ENCODE measurements around the gene LECT2. TPM values are rescaled to one million over a fixed set of nuclear protein-coding genes. Genes with fewer than 3 reads are reported as not detected.

Gene LECT2
- total RNA-seq, 1 donor from 2014 or later = not detected

- Histone ChIP-seq H3K36me3 (ENCODE audit: control insufficient read depth, insufficient read depth, low read length) (no peaks in the 10 kb centered on the region), H3K4me3 (ENCODE audit: low read depth, low read length) (no peak overlapping the region), H3K27me3 (ENCODE audit: control insufficient read depth, insufficient read depth, low read length) (no peaks in the 10 kb centered on the region)
- DNase-seq (ENCODE audit: low read depth) (no peak), FAIRE-seq (no peak)
- TF ChIP-seq, protein P1, sequence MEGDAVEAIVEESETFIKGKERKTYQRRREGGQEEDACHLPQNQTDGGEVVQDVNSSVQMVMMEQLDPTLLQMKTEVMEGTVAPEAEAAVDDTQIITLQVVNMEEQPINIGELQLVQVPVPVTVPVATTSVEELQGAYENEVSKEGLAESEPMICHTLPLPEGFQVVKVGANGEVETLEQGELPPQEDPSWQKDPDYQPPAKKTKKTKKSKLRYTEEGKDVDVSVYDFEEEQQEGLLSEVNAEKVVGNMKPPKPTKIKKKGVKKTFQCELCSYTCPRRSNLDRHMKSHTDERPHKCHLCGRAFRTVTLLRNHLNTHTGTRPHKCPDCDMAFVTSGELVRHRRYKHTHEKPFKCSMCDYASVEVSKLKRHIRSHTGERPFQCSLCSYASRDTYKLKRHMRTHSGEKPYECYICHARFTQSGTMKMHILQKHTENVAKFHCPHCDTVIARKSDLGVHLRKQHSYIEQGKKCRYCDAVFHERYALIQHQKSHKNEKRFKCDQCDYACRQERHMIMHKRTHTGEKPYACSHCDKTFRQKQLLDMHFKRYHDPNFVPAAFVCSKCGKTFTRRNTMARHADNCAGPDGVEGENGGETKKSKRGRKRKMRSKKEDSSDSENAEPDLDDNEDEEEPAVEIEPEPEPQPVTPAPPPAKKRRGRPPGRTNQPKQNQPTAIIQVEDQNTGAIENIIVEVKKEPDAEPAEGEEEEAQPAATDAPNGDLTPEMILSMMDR (IDR thresholded peaks at IDR 0.05; ENCODE audit: insufficient read depth, low read length, severe bottlenecking) = no peak
Observed at GRCh38 chr5:135978993-135979392, 24.2 kb upstream of the LECT2 start.

DNA sequence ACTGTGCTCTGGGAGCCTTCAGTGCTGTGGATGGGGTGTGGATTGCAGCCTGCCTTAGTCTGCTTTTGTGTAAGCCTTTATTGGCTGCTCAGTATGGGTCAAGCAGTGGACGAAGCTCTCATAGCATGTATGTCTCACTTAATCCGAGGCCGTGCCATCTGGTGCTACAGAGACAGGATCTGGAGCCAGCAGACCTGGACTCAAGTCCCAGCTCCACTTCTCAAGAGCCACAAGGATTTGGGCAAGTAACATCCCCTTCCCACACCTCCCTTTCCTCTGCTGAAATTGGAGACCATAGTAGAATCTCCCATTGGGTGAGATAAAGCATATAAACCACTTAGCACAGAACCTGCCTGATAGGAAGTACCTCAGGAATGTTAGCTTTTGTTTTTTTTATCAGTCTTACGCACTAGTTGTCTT lies 23.4 kb upstream of the LECT2 start:
- H3K4me3 ChIP-seq (ENCODE audit: low read depth, low read length) = no peak overlapping the region
- no peak for FAIRE-seq
- H3K36me3 ChIP-seq (ENCODE audit: control insufficient read depth, insufficient read depth, low read length) = no peaks in the 10 kb centered on the region
- no peak for DNase-seq (ENCODE audit: low read depth)
- TF ChIP-seq, protein P1 (IDR thresholded peaks at IDR 0.05; ENCODE audit: insufficient read depth, low read length, severe bottlenecking) = no peak
- H3K27me3 ChIP-seq (ENCODE audit: control insufficient read depth, insufficient read depth, low read length) = no peaks in the 10 kb centered on the region

- H3K36me3 ChIP-seq (ENCODE audit: control insufficient read depth, insufficient read depth, low read length) = no peaks in the 10 kb centered on the region
- FAIRE-seq = no peak
- no peak overlapping the region for H3K4me3 ChIP-seq (ENCODE audit: low read depth, low read length)
- TF ChIP-seq, protein P1 (IDR thresholded peaks at IDR 0.05; ENCODE audit: insufficient read depth, low read length, severe bottlenecking) = peak; percentile 96
- H3K27me3 ChIP-seq (ENCODE audit: control insufficient read depth, insufficient read depth, low read length) = no peaks in the 10 kb centered on the region
- peak; percentile 71 for DNase-seq (ENCODE audit: low read depth)
Observed at GRCh38 chr5:135977375-135977928, 22.7 kb upstream of the LECT2 start.

- H3K27me3 ChIP-seq (ENCODE audit: control insufficient read depth, insufficient read depth, low read length) = no peaks in the 10 kb centered on the region
- TF ChIP-seq, protein P1 (IDR thresholded peaks at IDR 0.05; ENCODE audit: insufficient read depth, low read length, severe bottlenecking) = no peak
- no peak for FAIRE-seq
- DNase-seq (ENCODE audit: low read depth) = no peak
- no peaks in the 10 kb centered on the region for H3K36me3 ChIP-seq (ENCODE audit: control insufficient read depth, insufficient read depth, low read length)
- H3K4me3 ChIP-seq (ENCODE audit: low read depth, low read length) = no peak overlapping the region
Observed at GRCh38 chr5:135976216-135976615, 21.4 kb upstream of the LECT2 start.

DNA sequence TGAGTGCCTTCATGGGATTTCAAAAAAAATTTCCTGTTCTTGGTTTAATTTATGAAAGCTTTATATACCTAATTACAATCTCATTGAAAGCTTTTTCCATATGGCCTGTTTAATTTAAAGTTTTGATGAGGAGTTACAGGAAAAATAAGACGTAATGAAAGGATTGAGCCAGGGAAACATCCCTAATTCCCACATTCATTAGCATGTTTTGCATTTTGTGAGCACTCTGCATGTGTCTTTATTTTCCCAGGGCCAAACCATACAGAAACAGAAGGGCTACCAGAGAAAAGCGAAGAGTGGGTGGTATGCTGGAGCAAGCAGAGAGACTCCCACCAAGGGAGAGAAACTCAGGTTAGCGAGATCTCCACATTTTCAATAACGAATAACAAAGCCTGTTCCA lies 20.3 kb upstream of the LECT2 start:
- no peaks in the 10 kb centered on the region for H3K27me3 ChIP-seq (ENCODE audit: control insufficient read depth, insufficient read depth, low read length)
- FAIRE-seq (no peak), DNase-seq (ENCODE audit: low read depth) (no peak)
- TF ChIP-seq, protein P1 (IDR thresholded peaks at IDR 0.05; ENCODE audit: insufficient read depth, low read length, severe bottlenecking) = no peak
- H3K4me3 ChIP-seq (ENCODE audit: low read depth, low read length) = no peak overlapping the region
- no peaks in the 10 kb centered on the region for H3K36me3 ChIP-seq (ENCODE audit: control insufficient read depth, insufficient read depth, low read length)

DNA sequence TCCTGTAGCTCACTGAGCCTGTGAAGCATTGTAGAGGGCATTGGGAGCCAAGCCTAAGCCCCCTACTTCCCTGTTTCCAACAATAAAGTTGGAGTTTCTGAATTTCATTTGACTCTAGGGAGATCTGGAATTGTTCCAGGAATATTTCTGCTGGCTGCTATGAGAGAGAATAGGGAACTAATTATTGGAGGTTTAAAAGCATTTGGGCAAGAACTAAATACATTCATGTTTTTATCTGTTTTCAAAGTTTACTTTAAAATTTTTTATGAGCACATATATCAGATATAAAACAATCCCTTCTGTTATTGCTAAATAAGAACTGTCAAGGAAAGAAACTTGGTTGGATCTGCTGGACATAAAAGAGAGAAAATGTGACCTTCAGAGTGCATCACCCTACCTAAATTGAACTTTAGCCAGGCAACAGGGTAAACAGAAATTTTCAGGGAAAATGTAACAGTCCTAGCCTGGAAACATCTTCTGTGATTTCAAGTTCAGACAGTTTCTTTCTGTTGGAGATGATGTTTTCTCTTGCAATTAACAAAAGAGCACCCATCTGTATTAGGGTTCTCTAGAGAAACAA lies 19.3 kb upstream of the LECT2 start:
- TF ChIP-seq, protein P1 (IDR thresholded peaks at IDR 0.05; ENCODE audit: insufficient read depth, low read length, severe bottlenecking) = no peak
- Histone ChIP-seq H3K27me3 (ENCODE audit: control insufficient read depth, insufficient read depth, low read length) (no peaks in the 10 kb centered on the region), H3K36me3 (ENCODE audit: control insufficient read depth, insufficient read depth, low read length) (no peaks in the 10 kb centered on the region), H3K4me3 (ENCODE audit: low read depth, low read length) (no peak overlapping the region)
- FAIRE-seq = no peak
- DNase-seq (ENCODE audit: low read depth) = no peak

Data from bronchial epithelial cell (primary cell).